Mucosa of descending colon (tissue), 3 donors: Measurements from ENCODE around the gene TENM4. TPM values are rescaled to one million over a fixed set of nuclear protein-coding genes. Genes with fewer than 3 reads are reported as not detected.

Source experiments
- ATAC-seq: fragments of 200-7000 bp; cut with Tn5 transposase; one replicate; pipeline ENCODE4 v1.9.1; 2020; ENCODE audit warnings: mild to moderate bottlenecking, moderate library complexity
- DNase-seq, 3 donors: peaks; one replicate each; pipeline ENCODE4 v3.0.0-alpha.2; 2020
- H3K36me3 ChIP-seq: fragments of 200-600 bp; one replicate; pipeline ENCODE4 v1.8.0; 2021; ENCODE audit warnings: low read depth, mild to moderate bottlenecking
- H3K4me1 ChIP-seq: fragments of 200-600 bp; one replicate; pipeline ENCODE4 v1.8.0; 2021; ENCODE audit warnings: low read depth, mild to moderate bottlenecking
- H3K4me3 ChIP-seq: fragments of 200-600 bp; one replicate; pipeline ENCODE4 v1.8.0; 2021; ENCODE audit warnings: mild to moderate bottlenecking
- H3K9me3 ChIP-seq: fragments of 200-600 bp; one replicate; pipeline ENCODE4 v1.8.0; 2021; ENCODE audit warnings: mild to moderate bottlenecking
- CTCF ChIP-seq: fragments of 200-600 bp; IDR thresholded peaks from one replicate; pipeline ENCODE4 v1.8.0; 2022; ENCODE audit warnings: antibody characterized with exemption, mild to moderate bottlenecking
- intact Hi-C, 2 donors: fragments of 100-400 bp; cut with DNase I in 1 of 2; cut with micrococcal nuclease in 1 of 2; formaldehyde crosslinking; loops; one replicate each; pipeline versions ENCODE4 v1.11.0 to v1.11.1; 2022; cut with DNase I, micrococcal nuclease
- total RNA-seq, 3 donors: library from RNA; stranded (reverse); fragmentation: NEBNext Ultra II Directional in 2 of 3; extraction: Animal tissue kit (Norgen Biotek cat#: 25700) in 2 of 3; gene quantifications; one replicate each; pipeline versions ENCODE4 v1.2.1 to v1.2.4, GENCODE V29; 2021 to 2023
- donor health status: DM: no; HTN: no; CAD: no; lungs with moderate emphysema.
- donor health status: DM: no; HTN: no; CAD: no.
- donor health status: DM: no; HTN: yes; CAD: no.

Gene TENM4
- total RNA-seq, 3 donors from 2014 or later = 0.70 to 1.6 (median 1.2) TPM

GRCh38 chr11:79330651-79331050 lies 110.2 kb downstream of the TENM4 start:
- DNase-seq = no peak
- no peaks in the 10 kb centered on the region for H3K9me3 ChIP-seq
- no peaks in the 10 kb centered on the region for H3K36me3 ChIP-seq
- no peak for TF ChIP-seq CTCF
- intact Hi-C loops = no loop called here
- H3K4me3 ChIP-seq = no peak overlapping the region
- H3K4me1 ChIP-seq = no peaks in the 10 kb centered on the region
- no peak for ATAC-seq

GRCh38 chr11:79329561-79329960 lies 111.3 kb downstream of the TENM4 start:
- DNase-seq (no peak), ATAC-seq (no peak)
- Histone ChIP-seq H3K4me3 (no peak overlapping the region), H3K9me3 (no peaks in the 10 kb centered on the region), H3K4me1 (no peaks in the 10 kb centered on the region), H3K36me3 (no peaks in the 10 kb centered on the region)
- intact Hi-C loops = no loop called here
- no peak for TF ChIP-seq CTCF

GRCh38 chr11:79328402-79328801 lies 112.4 kb downstream of the TENM4 start:
- intact Hi-C loops = no loop called here
- Histone ChIP-seq H3K4me3 (no peak overlapping the region), H3K9me3 (no peaks in the 10 kb centered on the region), H3K4me1 (no peaks in the 10 kb centered on the region), H3K36me3 (no peaks in the 10 kb centered on the region)
- TF ChIP-seq CTCF = no peak
- no peak for DNase-seq
- no peak for ATAC-seq

- ATAC-seq = no peak
These were observed 115.0 kb downstream of the TENM4 start for GRCh38 chr11:79325851-79326250.

GRCh38 chr11:79321263-79321662 lies 119.6 kb downstream of the TENM4 start:
- intact Hi-C loops = no loop called here
- no peaks in the 10 kb centered on the region for H3K4me1 ChIP-seq
- H3K36me3 ChIP-seq = no peaks in the 10 kb centered on the region
- H3K9me3 ChIP-seq = no peaks in the 10 kb centered on the region
- ATAC-seq (no peak), DNase-seq (no peak)
- TF ChIP-seq CTCF = no peak
- no peak overlapping the region for H3K4me3 ChIP-seq

More at GRCh38 chr11:79325851-79326250, 115.0 kb downstream of the TENM4 start:
- H3K4me3 ChIP-seq = no peak overlapping the region
- intact Hi-C loops = no loop called here
- no peaks in the 10 kb centered on the region for H3K36me3 ChIP-seq
- no peak for TF ChIP-seq CTCF
- no peak for DNase-seq
- H3K4me1 ChIP-seq = no peaks in the 10 kb centered on the region
- H3K9me3 ChIP-seq = no peaks in the 10 kb centered on the region
